GM19239 (cell line): ENCODE data around the gene TMEM121.

Source experiments
- DNase-seq: peaks from one replicate; pipeline ENCODE4 v3.0.0; 2011; ENCODE audit warnings: low spot score; ENCODE audit not compliant: insufficient read length
- FAIRE-seq: peaks from 2 replicates; lab custom pipeline; 2011; peaks lifted over from hg19 to GRCh38; lab: Jason Lieb, UNC

The TMEM121 gene

DNA sequence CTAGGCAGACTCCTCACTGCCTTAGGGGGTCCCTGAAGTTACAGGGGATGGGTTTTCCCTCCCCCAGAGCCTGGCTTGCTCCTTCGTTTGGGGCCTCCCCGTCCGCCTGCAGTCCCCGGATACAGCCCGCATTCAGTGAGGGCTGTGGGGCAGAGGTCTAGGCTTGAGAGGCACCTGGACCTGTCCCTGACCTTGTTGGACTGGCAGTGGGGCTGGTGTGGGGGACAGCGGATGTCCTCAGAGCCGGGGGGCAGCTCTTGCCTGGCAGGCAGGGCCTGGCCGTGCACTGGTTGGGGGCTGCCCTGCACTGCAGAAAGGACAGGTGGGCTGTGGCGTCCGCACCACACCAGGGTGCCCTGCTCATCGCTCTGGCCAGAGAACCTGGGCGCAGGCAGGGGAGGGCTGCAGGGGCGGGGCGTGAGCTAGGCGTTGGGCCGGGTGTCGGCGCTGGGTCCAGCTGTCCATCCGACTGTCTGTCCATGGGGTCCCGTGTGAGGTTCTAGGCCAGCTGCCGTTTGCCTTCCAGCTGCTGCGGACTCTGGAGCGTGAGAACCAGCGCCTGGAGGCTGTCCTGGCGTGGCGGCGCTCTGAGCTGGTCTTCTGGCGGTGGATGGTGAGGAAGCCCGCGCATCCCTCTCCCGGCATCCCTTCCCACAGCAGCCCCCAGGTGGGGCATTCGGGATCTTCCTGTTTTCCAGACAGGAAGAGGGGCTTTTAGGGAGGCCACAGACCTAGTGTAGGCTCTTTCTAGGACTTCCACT lies 29.4 kb upstream of the TMEM121 start:
- FAIRE-seq (no peak), DNase-seq (no peak)

- no peak for DNase-seq
- no peak for FAIRE-seq
Observed at GRCh38 chr14:105497671-105498429, 28.5 kb upstream of the TMEM121 start.

DNA sequence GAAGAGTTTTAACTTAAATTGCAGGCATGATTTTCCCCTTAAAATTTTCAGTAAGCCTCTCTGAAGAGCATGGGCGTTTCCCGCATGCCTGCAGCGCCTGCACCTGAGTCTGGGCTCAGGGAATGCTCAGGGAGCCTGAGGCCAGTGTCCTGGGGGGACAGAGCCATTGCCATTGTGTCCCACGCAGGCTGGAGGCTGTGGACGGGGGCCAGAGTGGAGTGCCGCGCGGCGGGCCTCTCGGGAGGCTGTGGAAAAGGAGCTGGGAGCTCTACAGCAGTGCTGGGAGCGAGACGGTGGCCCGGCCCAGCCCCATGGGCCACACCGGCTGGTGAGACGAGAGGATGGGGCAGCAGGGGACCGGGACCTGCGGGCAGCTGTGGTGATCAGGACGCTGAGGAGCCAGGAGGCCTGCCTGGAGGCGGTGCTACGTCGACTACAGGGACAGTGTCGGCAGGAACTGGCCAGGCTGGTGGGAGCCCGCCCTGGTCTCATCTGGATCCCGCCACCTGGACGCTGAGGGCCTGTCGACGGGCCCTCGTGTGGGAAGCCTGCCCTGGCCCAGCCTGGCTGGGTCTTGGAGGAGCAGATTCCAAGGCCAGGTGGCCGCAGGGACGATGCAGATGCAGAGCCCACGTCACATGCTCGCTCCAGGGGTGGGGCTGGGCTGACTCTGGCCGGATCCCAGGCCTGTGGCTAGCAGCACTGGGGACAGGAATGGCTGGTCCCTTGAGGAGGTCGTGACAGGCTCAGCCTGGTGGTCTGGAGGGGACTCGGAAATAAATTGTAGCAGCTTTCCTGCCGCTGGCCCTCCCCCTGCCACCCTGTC lies 27.7 kb upstream of the TMEM121 start:
- DNase-seq = no peak
- no peak for FAIRE-seq

DNA sequence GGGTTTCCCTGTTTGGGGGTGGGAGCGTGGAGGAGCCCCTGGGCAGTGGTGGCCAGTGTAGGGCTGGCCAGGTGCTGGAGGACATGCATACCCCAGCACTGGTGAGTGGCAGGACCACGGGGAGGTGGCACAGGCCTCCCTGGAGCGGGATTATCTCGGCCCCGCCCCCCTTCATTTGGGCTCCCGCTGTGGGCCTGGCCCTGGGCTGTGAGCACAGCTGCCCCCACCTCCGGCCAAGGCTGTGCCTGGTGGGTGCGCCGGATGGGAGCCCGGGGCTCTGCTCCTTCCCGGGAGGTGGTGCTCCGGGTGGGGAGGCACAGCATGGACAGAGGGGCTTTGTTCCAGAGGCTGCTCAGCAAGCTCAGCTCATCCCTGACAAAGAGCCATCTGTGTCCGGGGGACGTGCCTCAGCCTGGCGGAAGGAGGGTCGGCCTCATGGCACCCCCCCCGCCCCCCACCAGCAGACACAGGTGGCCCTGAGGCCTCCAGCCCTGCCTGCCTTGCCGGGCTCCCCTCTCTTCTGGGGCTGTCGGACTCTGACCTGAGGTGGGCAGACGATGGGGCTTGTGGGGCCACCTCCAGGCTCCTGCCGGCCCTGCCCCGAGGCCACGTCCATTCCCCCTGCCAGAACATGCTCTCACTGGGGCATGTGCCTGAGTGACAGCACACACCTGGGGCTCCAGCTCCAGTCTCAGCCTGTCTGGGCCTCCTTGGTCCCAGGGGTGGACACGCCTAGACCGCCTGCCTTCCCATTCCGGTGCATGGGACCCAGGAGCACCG lies 26.9 kb upstream of the TMEM121 start:
- FAIRE-seq (no peak), DNase-seq (no peak)

DNA sequence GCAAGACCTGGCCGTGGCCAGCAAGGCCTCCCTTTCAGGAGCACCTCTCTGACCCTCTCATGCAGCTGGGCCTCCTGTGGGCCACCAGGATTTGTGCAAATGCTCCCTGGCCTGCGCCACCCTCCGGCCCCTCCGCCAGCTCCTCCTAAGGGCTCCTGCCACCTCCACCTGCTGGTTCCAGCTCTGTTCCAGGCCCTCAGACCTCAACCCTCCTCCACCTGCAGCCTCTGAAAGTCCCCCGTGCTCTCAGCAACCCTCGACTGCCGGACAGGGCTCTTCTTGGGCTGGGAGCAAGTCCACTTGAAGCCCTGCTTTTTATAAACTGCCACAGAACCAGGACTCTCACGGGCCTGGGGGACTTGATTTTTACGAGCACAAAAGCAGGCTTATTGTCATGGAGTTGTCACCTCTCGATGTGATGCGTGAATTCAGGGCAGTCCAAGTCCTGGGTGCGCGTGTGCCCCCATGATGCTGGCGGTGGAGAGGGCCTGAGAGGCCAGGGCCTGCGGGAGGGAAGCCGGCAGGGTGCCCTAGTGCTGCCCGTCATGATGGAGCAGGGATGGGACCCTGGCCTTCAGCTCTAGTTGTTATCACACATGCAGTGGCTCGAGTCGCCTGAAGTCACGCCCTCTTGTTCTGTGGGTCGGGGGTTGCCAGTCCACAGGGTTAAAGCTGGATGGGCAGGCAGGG lies 26.2 kb upstream of the TMEM121 start:
- FAIRE-seq (no peak), DNase-seq (no peak)

GRCh38 chr14:105500726-105501101 lies 25.7 kb upstream of the TMEM121 start:
- FAIRE-seq (no peak), DNase-seq (no peak)

DNA sequence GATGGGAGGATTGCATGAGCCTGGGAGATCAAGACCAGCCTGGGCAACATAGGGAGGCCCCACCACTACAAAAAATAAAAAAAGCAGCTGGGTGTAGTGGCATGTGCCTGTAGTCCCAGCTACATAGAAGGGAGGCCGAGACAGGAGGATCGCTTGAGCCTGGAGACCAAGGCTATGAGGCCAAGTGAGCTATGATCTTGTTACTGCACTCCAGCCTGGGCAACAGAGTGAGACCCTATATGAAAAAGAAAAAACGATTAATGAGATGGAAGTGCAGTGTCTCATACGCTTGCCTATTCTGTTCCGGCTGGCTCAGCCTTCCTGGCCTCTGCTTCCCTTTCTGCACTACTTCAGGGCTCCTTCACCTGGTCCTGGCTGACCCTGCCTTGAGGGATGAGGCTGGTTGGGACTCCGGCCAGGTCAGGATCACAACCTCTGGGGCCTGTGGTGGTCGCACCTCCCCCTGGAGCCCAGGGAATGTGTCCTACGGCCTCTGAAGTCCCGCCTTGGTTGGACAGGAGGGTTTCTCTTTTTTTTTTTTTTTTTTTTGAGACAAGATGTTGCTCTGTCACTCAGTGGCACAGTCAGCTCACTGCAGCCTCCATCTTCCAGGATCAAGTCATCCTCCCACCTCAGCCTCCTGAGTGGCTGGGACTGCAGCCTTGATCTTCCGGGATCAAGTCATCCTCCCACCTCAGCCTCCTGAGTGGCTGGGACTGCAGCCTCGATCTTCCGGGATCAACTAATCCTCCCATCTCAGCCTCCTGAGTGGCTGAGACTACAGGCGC lies 24.7 kb upstream of the TMEM121 start:
- DNase-seq (no peak), FAIRE-seq (no peak)

DNA sequence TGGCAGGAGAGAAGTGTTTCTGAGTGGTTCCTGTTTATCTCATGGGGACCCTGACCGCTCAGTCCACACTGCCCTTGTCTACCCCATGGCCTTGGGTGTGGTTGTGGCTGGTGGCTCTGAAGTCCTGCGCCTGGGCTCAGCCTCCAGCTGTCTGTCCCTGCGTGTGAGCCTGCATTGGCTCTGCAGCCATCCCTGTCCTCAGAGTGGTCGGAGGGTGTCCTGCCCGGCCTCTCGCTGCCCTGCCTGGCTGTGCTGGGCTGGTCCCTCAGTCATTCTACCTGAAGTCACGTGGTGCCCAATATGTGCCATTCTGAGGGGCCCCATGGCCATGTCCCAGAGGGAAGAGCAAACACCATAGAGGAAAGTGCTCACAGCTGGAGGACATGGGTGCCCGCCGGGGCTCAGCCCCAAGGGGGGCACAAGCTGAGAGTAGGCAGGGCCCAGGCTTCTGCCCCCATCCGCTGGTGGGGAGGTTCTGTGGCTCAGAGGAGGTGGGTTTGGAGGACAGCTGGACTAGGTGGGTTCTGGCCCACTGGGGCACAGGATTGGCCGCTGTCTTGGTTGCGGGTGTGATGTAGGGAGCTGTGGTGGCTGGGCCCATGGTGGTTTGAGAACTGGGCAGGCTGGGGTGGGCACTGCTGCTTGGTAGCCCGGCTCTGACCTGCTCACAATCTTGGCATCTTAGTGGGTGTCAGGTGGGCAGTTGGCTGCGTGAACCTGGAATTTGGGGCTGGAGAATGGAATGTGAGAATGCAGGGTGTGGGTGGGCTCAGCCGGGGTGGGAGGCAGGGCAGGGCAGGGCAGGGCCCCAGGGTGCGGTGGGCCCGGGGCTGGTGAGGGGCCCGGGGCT lies 23.7 kb upstream of the TMEM121 start:
- FAIRE-seq (no peak), DNase-seq (no peak)

GRCh38 chr14:105503296-105503640 lies 23.1 kb upstream of the TMEM121 start:
- DNase-seq (no peak), FAIRE-seq (no peak)

DNA sequence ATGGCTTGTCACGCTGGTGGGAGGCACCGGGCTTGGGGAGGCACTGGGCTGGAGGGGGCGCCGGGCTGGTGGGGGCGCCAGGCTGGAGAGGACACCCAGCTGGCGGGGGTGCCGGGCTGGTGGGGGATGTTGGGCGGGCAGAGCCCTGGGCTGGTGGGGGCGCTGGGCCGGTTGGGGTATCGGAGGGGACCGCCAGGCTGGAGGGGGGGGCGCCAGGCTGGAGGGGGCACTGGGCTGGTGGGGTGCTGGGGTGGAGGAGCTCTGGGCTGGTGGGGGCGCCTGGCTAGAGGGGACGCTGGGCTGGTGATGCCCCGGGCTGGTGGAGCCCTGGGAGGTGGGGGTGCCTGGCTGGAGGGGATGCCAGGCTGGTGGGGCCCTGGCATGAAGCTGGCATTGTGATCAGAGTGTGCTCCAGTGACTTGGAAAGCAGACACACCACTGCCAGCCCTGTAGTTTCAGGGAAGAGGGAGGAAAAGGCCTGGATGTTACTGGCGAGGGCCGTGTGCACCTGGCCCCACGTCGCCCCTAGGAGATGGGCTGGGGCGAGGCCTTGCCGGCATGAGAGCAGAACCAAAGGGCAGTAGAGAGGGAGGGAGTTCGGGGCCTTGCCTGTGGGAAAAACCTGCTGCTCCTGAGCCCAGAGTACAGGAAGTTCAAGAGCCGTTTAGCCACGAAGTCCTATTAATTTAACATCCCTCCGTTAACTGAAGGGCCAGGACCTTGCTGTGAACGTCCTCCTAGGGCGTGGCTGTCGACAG lies 22.3 kb upstream of the TMEM121 start:
- DNase-seq (no peak), FAIRE-seq (no peak)

GRCh38 chr14:105505101-105505500 lies 21.3 kb upstream of the TMEM121 start:
- DNase-seq (no peak), FAIRE-seq (no peak)

- FAIRE-seq = no peak
- no peak for DNase-seq
Observed at GRCh38 chr14:105507247-105507646, 19.1 kb upstream of the TMEM121 start.

GRCh38 chr14:105508069-105508468 lies 18.3 kb upstream of the TMEM121 start:
- DNase-seq = no peak
- FAIRE-seq = no peak

- DNase-seq = no peak
- no peak for FAIRE-seq
Observed at GRCh38 chr14:105508601-105509000, 17.8 kb upstream of the TMEM121 start.

- no peak for DNase-seq
- no peak for FAIRE-seq
Observed at GRCh38 chr14:105517096-105517495, 9.3 kb upstream of the TMEM121 start.

GRCh38 chr14:105519946-105520698 lies 6.3 kb upstream of the TMEM121 start:
- FAIRE-seq = no peak
- no peak for DNase-seq

DNA sequence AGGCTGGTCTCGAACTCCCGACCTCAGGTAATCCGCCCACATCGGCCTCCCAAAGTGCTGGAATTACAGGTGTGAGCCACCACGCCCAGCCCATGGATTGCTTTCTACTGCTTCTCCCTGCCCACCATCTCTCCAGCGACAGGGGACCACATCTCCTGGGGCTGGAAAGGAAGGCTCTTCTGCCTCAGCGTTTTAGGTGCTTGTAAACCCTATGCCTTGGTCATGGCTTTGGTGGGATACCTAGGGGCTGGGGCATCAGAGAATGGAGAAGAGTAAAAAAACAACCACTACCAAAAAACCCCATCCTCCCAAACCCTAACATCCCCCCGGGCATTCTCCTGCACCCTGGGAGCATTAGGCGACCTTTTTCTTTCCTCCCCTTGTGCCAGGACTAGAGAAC lies 1.1 kb upstream of the TMEM121 start:
- DNase-seq (no peak), FAIRE-seq (no peak)
